ENCODE measurements around the gene GALNTL6. TPM values are rescaled to one million over a fixed set of nuclear protein-coding genes. Genes with fewer than 3 reads are reported as not detected.

GALNTL6 gene
- total and polyA plus RNA-seq, 2 experiments from 2014 or later = 0.38 to 0.40 TPM

DNA sequence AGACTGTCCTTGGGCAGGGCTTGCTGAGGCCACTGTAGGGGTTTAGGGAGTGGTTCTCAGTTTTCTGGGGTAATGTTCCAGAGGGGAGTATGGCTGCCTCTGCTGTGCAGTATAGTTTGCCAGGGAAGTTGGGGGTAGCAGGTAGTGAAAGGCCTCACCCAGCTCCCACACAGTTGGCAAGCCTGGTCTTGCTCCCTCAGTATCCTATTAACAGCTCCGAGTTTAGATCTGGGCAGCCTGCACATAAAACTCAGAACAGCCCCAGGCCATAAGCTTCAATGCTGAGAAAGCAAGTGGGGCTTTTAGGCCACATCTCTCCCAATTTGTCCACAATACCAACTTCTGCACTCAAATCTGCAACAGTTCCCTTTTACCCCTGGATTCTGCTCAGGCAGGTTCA lies 205.2 kb downstream of the GALNTL6 start:
- H3K27me3 ChIP-seq (ENCODE audit: insufficient read depth) = no peaks in the 10 kb centered on the region
- Mint-ChIP-seq H3K4me1 (no peaks in the 10 kb centered on the region), H3K4me3 (no peak overlapping the region), H3K9me3 (peaks cover 9% of the 10 kb centered on the region; the same call in 2 of the 3 replicates), H3K27ac (no peak overlapping the region), H3K27me3 (ENCODE audit: insufficient read depth, low read depth, poor library complexity) (no peaks in the 10 kb centered on the region), H3K36me3 (ENCODE audit: low read depth) (peaks cover 9% of the 10 kb centered on the region; the same call in 2 of the 3 replicates)
- ATAC-seq (no peak), DNase-seq (ENCODE audit: low spot score) (no peak)
- H3F3A ChIP-seq (replicated peaks; ENCODE audit: low read depth) = no peaks in the 10 kb centered on the region
- no peak overlapping the region for H3K4me3 ChIP-seq
- H3K27ac ChIP-seq (ENCODE audit: low read depth) = no peak overlapping the region
- H4K20me1 ChIP-seq (replicated peaks; ENCODE audit: insufficient read depth) = no peaks in the 10 kb centered on the region
- H3K9me2 ChIP-seq (ENCODE audit: insufficient read depth) = 0 out of 2 replicates have a peak, but pooled peaks cover 4% of the 10 kb centered on the region
- H3K36me3 ChIP-seq (ENCODE audit: insufficient read depth) = no peaks in the 10 kb centered on the region
- H3K79me2 ChIP-seq (replicated peaks; ENCODE audit: insufficient read depth) = no peaks in the 10 kb centered on the region
- H3K4me1 ChIP-seq (ENCODE audit: insufficient read depth) = no peaks in the 10 kb centered on the region
- peak overlapping the region; percentile 23; the same call in 1 of the 2 replicates for H2AFZ ChIP-seq
- no peak overlapping the region for H3K4me2 ChIP-seq
- TF ChIP-seq, protein P1, sequence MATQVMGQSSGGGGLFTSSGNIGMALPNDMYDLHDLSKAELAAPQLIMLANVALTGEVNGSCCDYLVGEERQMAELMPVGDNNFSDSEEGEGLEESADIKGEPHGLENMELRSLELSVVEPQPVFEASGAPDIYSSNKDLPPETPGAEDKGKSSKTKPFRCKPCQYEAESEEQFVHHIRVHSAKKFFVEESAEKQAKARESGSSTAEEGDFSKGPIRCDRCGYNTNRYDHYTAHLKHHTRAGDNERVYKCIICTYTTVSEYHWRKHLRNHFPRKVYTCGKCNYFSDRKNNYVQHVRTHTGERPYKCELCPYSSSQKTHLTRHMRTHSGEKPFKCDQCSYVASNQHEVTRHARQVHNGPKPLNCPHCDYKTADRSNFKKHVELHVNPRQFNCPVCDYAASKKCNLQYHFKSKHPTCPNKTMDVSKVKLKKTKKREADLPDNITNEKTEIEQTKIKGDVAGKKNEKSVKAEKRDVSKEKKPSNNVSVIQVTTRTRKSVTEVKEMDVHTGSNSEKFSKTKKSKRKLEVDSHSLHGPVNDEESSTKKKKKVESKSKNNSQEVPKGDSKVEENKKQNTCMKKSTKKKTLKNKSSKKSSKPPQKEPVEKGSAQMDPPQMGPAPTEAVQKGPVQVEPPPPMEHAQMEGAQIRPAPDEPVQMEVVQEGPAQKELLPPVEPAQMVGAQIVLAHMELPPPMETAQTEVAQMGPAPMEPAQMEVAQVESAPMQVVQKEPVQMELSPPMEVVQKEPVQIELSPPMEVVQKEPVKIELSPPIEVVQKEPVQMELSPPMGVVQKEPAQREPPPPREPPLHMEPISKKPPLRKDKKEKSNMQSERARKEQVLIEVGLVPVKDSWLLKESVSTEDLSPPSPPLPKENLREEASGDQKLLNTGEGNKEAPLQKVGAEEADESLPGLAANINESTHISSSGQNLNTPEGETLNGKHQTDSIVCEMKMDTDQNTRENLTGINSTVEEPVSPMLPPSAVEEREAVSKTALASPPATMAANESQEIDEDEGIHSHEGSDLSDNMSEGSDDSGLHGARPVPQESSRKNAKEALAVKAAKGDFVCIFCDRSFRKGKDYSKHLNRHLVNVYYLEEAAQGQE (IDR thresholded peaks at IDR 0.05; ENCODE audit: unreplicated experiment) = no peak
- TF ChIP-seq ZNF114 (CRISPR knock-in tag; IDR thresholded peaks at IDR 0.05) = no peak
- no peak for TF ChIP-seq CREB1 (CRISPR knock-in tag; IDR thresholded peaks at IDR 0.05; ENCODE audit: low read depth)
- TF ChIP-seq JUNB (IDR thresholded peaks at IDR 0.05; ENCODE audit: unreplicated experiment) = no peak
- no peak for TF ChIP-seq POLR2AphosphoS5 (IDR thresholded peaks at IDR 0.05; ENCODE audit: low read depth)
- TF ChIP-seq ZNF331 (CRISPR knock-in tag; IDR thresholded peaks at IDR 0.05; ENCODE audit: low read depth) = no peak
- no peak for TF ChIP-seq EZH2phosphoT487 (IDR thresholded peaks at IDR 0.05; ENCODE audit: unreplicated experiment)
- TF ChIP-seq STAT1 (IDR thresholded peaks at IDR 0.05; ENCODE audit: unreplicated experiment) = no peak
- TF ChIP-seq, protein P2, sequence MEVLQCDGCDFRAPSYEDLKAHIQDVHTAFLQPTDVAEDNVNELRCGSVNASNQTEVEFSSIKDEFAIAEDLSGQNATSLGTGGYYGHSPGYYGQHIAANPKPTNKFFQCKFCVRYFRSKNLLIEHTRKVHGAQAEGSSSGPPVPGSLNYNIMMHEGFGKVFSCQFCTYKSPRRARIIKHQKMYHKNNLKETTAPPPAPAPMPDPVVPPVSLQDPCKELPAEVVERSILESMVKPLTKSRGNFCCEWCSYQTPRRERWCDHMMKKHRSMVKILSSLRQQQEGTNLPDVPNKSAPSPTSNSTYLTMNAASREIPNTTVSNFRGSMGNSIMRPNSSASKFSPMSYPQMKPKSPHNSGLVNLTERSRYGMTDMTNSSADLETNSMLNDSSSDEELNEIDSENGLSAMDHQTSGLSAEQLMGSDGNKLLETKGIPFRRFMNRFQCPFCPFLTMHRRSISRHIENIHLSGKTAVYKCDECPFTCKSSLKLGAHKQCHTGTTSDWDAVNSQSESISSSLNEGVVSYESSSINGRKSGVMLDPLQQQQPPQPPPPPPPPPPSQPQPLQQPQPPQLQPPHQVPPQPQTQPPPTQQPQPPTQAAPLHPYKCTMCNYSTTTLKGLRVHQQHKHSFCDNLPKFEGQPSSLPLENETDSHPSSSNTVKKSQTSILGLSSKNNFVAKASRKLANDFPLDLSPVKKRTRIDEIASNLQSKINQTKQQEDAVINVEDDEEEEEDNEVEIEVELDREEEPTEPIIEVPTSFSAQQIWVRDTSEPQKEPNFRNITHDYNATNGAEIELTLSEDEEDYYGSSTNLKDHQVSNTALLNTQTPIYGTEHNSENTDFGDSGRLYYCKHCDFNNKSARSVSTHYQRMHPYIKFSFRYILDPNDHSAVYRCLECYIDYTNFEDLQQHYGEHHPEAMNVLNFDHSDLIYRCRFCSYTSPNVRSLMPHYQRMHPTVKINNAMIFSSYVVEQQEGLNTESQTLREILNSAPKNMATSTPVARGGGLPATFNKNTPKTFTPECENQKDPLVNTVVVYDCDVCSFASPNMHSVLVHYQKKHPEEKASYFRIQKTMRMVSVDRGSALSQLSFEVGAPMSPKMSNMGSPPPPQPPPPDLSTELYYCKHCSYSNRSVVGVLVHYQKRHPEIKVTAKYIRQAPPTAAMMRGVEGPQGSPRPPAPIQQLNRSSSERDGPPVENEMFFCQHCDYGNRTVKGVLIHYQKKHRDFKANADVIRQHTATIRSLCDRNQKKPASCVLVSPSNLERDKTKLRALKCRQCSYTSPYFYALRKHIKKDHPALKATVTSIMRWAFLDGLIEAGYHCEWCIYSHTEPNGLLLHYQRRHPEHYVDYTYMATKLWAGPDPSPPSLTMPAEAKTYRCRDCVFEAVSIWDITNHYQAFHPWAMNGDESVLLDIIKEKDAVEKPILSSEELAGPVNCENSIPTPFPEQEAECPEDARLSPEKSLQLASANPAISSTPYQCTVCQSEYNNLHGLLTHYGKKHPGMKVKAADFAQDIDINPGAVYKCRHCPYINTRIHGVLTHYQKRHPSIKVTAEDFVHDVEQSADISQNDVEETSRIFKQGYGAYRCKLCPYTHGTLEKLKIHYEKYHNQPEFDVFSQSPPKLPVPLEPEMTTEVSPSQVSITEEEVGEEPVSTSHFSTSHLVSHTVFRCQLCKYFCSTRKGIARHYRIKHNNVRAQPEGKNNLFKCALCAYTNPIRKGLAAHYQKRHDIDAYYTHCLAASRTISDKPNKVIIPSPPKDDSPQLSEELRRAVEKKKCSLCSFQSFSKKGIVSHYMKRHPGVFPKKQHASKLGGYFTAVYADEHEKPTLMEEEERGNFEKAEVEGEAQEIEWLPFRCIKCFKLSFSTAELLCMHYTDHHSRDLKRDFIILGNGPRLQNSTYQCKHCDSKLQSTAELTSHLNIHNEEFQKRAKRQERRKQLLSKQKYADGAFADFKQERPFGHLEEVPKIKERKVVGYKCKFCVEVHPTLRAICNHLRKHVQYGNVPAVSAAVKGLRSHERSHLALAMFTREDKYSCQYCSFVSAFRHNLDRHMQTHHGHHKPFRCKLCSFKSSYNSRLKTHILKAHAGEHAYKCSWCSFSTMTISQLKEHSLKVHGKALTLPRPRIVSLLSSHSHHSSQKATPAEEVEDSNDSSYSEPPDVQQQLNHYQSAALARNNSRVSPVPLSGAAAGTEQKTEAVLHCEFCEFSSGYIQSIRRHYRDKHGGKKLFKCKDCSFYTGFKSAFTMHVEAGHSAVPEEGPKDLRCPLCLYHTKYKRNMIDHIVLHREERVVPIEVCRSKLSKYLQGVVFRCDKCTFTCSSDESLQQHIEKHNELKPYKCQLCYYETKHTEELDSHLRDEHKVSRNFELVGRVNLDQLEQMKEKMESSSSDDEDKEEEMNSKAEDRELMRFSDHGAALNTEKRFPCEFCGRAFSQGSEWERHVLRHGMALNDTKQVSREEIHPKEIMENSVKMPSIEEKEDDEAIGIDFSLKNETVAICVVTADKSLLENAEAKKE (CRISPR knock-in tag; IDR thresholded peaks at IDR 0.05) = no peak
- TF ChIP-seq, protein P3, sequence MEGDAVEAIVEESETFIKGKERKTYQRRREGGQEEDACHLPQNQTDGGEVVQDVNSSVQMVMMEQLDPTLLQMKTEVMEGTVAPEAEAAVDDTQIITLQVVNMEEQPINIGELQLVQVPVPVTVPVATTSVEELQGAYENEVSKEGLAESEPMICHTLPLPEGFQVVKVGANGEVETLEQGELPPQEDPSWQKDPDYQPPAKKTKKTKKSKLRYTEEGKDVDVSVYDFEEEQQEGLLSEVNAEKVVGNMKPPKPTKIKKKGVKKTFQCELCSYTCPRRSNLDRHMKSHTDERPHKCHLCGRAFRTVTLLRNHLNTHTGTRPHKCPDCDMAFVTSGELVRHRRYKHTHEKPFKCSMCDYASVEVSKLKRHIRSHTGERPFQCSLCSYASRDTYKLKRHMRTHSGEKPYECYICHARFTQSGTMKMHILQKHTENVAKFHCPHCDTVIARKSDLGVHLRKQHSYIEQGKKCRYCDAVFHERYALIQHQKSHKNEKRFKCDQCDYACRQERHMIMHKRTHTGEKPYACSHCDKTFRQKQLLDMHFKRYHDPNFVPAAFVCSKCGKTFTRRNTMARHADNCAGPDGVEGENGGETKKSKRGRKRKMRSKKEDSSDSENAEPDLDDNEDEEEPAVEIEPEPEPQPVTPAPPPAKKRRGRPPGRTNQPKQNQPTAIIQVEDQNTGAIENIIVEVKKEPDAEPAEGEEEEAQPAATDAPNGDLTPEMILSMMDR (conservative IDR thresholded peaks at IDR 0.05; ENCODE audit: low read depth in 2 of 2) = no peak
- no peak for TF ChIP-seq NANOG (IDR thresholded peaks at IDR 0.05; ENCODE audit: borderline replicate concordance)
- TF ChIP-seq EZH2 (IDR thresholded peaks at IDR 0.05; ENCODE audit: low read depth, unreplicated experiment) = no peak
- TF ChIP-seq, protein P4, sequence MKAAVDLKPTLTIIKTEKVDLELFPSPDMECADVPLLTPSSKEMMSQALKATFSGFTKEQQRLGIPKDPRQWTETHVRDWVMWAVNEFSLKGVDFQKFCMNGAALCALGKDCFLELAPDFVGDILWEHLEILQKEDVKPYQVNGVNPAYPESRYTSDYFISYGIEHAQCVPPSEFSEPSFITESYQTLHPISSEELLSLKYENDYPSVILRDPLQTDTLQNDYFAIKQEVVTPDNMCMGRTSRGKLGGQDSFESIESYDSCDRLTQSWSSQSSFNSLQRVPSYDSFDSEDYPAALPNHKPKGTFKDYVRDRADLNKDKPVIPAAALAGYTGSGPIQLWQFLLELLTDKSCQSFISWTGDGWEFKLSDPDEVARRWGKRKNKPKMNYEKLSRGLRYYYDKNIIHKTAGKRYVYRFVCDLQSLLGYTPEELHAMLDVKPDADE (IDR thresholded peaks at IDR 0.05) = no peak
